GM19467 (cell line): ENCODE results near the gene C2orf68.
A peak's percentile ranks its signal among the peaks of the same experiment; 100 is the strongest.
"Not testable (repeated sequence)": the region's sequence is repeated elsewhere in the genome, so short reads cannot be mapped to it uniquely, and the experiment has no call there.

Experiments
- ATAC-seq: cut with Tn5 transposase; IDR thresholded peaks from one replicate; pipeline ENCODE4 v1.9.1; 2021; ENCODE audit warnings: mild to moderate bottlenecking, moderate library complexity; ENCODE audit not compliant: unreplicated experiment

C2orf68 gene

DNA sequence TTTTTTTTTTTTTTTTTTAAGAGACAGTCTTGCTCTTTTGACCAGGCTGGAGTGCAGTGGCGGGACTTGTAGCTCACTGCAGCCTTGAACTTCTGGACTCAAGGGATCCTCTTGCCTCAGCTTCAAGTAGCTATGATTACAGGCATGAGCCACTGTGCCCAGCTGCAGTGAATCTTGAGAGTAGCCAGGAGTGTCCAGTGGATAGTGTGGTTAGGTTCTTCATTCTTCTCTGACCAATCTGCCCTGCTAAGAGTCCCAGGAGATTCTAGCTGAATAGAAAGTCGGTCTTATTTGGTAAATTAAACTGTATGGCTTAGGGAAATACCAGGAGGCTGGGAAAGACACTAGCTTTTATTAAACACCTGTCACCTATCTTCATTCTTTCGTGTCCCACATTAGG lies 19.4 kb upstream of the C2orf68 start:
- no peak for ATAC-seq

DNA sequence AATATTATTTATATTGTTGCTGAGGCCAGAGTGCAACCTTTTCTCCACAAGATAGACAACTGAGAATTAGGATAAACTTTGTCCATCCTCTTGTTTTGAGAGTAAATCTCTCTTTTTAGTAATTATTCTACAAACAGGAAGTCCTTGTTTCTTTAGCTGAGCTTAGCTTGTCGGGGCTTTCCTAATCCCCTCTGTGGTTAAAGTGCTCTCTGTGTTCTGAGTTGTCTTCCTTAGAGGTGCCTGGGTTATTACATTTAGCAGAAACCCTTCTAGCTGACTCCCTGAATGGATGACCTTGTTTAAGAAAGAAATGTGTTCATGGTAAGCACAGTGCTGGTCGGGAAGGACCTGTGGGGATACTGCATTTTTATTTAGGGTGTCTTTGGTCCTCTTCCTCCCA lies 16.8 kb upstream of the C2orf68 start:
- ATAC-seq = no peak

GRCh38 chr2:85623991-85624390 lies 12.1 kb upstream of the C2orf68 start:
- no peak for ATAC-seq

GRCh38 chr2:85621338-85621737 lies 9.5 kb upstream of the C2orf68 start:
- ATAC-seq = no peak

GRCh38 chr2:85619617-85620016 lies 7.8 kb upstream of the C2orf68 start:
- no peak for ATAC-seq

- not testable (repeated sequence) for ATAC-seq
Observed at GRCh38 chr2:85617723-85618122, 5.9 kb upstream of the C2orf68 start.

DNA sequence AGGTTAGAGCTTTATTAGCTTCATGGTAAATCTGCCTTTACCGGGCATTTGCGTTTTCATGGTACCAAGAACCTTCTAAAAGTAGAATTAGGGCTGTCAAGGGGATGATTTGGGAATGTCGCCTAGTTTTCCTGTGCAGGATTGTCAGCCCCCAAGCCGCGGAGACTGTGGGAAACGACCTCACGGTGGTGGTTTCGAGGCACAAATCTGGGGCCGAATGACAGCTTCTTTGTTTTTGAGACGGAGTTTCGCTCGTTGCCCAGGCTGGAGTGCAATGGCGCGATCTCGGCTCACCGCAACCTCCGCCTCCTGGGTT lies 3.5 kb upstream of the C2orf68 start:
- ATAC-seq = no peak

DNA sequence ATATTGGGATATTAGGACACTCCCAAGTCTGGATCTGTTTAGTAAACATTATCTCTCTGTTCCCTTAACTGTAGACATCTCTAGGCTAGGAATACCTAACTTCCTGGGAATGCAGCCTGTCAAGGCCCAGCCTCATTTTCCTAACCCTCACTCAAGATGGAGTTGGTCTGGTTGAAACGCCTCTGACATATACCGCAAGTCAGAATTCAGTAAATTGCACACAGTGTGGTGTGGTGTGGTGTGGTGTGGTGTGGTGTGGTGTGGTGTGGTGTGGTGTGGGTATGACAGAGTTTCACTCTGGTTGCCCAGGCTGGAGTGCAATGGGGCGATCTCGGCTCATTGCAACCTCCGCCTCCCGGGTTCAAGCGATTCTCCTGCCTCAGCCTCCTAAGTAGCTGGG lies 2.9 kb upstream of the C2orf68 start:
- not testable (repeated sequence) for ATAC-seq

- ATAC-seq = no peak
Observed at GRCh38 chr2:85613717-85614515, 2.0 kb upstream of the C2orf68 start.

DNA sequence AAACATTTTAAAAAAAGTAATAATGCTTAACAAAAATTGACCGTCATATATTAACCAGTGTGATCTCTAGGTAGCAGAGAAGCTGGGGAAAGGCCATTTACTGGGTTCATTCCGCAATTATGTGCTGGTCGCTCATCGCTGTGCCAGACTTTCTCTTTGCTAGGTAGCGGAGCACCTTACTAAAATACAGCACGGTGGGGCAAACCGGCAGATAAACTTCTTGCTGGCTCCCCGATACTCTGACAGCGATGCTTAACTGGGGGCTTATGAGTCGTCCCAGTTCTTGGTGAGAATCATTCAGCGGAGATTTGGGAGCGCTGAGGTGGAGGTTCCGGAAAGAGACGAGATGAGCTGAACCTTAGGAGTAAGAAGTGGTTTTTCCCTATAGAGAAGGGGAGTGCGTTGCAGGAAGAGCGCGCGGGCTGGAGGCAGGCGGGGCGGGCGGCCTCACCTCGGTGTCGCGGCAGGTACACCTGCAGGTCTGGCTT lies 605 bp downstream of the C2orf68 start:
- no peak for ATAC-seq

DNA sequence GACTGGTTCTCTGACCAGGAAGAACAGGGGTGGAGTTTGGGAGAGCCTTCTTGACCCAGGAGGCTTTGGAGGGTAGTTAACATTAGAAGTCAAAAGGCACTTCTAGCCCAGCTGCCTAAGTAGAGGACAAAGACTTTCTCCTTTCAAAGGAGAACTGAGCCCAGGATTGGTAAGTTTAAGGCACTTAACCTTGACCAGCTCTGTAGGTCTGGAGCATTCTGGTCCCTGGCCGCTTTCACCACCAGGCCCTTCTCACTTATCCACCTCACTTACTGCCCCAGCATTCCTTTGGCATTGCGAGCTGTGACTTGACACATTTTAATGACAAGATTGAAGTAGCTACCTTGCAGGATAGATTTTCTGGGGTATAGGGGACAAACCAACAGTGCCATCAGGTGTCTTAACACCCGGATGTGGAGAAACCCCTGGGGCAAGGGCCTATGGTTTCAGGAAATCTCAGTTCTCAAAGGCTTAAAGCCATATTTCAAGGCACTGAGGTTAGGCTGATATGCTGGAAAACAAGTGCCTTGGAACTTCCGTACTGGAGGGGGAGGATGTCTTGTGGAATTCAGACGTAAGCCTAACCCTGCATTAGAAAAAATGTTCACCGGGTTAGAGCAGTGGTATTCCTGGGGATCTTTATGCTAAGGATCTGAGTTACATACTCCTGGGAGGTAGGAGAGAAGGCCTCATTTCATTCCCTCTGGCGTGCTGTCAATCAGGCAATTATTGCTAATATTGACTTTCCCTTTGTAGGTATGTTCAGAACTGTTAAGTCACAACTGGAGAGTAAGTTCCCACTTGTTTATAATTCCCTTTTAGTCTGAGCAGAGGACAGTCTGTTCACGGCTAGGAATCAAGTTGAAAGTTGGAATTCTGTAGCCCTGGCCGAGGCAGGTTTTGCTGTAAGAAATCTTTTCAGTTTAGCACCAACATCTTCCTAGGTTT lies 4.3 kb downstream of the C2orf68 start:
- no peak for ATAC-seq

GRCh38 chr2:85606116-85606455 lies 5.8 kb downstream of the C2orf68 start:
- ATAC-seq = no peak

DNA sequence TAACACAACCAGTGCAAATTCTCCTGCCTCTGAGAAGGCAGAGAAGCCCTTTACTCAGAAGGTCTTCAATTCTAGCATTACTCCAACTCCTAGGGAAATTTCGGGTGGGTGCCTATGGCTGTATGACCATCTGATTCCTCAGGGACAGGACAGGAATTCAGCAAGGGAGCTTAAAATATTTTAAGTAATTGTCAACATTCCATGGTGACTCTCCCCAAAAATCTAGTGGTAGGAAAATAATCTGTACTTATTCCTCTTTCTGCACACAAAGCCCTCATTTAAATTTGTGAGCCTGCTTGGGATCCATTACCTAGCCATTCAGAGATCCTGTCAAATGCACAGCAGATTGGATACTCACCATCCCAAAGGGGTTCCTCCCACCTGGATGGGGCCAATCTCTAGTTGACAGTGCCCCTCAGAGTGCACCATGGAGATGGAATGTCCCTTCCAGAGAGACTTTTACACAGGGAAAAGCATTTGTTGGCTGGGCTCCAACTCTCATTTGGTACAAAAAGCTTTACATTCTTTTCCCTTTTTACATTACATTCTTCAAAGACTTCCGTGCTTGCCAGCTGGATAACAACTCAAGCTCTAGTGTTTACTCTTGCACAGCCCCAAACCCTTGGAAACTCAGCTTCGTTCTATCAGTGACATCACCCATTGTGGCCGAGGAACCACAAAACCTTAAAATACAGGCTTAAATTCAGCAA lies 6.3 kb downstream of the C2orf68 start:
- ATAC-seq = no peak

GRCh38 chr2:85604568-85605339 lies 7.1 kb downstream of the C2orf68 start:
- ATAC-seq = no peak

DNA sequence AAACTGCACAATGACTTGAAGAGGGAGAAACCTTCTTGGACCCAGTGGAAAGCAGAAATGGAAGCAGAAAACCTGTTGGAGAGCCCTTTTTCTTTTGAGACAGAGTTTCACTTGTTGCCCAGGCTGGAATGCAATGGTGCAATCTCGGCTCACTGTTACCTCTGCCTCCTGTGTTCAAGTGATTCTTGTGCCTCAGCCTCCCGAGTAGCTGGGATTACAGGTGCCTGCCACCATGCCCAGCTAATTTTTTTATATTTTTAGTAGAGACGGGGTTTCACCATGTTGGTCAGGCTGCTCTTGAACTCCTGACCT lies 7.8 kb downstream of the C2orf68 start:
- not testable (repeated sequence) for ATAC-seq

- ATAC-seq = peak; percentile 89
Observed at GRCh38 chr2:85602476-85603234, 9.2 kb downstream of the C2orf68 start, which contains the start of gene TMEM150A. TSS of gene TMEM150A (minus strand) at chr2:85602698. CDS start at chr2:85601948, 750 bp downstream.

DNA sequence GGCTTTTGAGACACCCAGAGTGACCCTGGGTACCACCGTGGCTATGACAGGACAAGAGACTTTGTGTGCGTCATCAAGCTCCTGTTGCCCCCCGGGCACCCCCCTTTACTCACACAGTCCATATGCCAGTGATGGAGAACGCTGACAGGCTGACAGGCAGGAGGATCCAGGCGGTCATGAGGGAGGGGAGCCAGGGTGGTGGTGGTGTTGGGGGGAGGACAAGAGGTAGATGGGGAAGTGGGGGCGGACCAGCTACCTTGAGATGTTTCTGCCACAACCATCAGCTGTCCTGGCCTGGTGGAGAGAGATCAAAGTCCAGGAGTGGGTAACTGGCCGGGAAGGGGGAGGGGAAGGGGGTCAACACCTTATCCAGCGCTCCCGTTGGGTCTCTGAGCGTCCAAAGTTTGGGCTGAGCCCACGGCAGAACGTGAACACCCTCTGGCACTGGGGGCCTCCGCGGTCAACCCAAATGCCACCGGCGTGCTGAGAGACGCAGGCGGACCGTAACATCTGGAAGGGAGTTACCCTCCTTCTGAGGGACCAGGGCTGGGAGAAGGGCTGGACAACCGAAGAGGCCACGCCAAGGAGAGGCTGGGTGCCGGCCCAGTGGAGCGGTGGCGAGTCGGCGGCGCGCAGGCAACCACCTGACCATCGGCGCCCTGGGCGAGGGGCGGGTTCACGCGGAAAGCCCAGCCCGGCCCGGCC lies 9.9 kb downstream of the C2orf68 start:
- peak; percentile 28 for ATAC-seq

DNA sequence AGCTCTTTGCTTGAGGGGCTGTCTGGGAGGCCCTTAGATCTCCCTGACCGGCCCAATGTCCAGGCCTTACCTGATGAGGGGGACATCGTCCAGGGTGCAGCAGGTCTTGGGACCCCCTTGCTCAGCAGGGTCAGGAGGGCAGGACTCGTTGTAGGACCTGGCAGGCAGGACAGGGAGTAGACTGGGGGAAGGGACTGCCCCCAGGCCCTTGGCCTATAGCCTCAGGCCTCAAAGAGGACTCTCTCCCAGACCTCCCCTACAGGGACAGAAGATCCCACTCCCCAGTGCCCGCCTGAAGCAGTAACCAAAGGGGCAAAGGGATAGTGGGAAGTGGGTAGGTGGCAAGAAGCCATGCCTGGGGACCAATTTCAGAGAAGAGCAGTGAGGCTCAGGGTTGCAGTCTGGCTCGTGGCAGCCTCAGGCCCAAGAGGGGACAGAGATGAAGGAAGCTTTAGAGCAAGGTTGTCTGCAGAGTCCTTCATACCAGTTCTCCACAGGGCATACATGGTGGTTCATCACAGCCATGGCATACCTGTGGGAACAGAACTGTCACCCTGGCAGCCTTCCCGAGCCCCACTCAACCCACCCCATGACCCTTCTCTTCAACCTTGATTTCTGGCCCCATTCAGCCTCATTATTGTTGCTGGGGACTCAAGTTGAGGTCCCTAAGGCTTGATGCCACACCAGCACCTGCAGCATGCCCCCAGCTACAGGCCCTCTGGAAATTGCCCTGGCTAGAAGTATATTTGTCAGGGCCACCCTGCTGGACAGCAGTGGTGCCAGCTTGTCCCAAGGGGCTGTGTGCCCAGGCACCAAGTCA lies 10.7 kb downstream of the C2orf68 start:
- no peak for ATAC-seq

- no peak for ATAC-seq
Observed at GRCh38 chr2:85600235-85600575, 11.7 kb downstream of the C2orf68 start.
